ENCODE data around the gene LDLRAD4.
"Not testable (repeated sequence)": the region's sequence is repeated elsewhere in the genome, so short reads cannot be mapped to it uniquely, and the experiment has no call there.

Gene LDLRAD4

GRCh38 chr18:13313006-13313686 is 94.6 kb downstream of the LDLRAD4 start:
- DNase-seq = no peak

GRCh38 chr18:13315000-13315399 is 96.4 kb downstream of the LDLRAD4 start:
- DNase-seq = no peak

GRCh38 chr18:13316063-13316462 is 97.5 kb downstream of the LDLRAD4 start:
- no peak for DNase-seq

GRCh38 chr18:13317801-13318200 is 99.2 kb downstream of the LDLRAD4 start:
- no peak for DNase-seq

GRCh38 chr18:13318731-13319501 is 100.4 kb downstream of the LDLRAD4 start:
- no peak for DNase-seq

GRCh38 chr18:13319629-13320028 is 101.1 kb downstream of the LDLRAD4 start:
- DNase-seq = no peak

- no peak for DNase-seq
Measured at GRCh38 chr18:13320096-13320495, 101.5 kb downstream of the LDLRAD4 start.

- DNase-seq = no peak
Measured at GRCh38 chr18:13320891-13321425, 102.4 kb downstream of the LDLRAD4 start.

GRCh38 chr18:13321923-13322322 is 103.4 kb downstream of the LDLRAD4 start:
- no peak for DNase-seq

- DNase-seq = no peak
Measured at GRCh38 chr18:13323186-13323585, 104.6 kb downstream of the LDLRAD4 start.

- DNase-seq = no peak
Measured at GRCh38 chr18:13324880-13325279, 106.3 kb downstream of the LDLRAD4 start.

- DNase-seq = no peak
Measured at GRCh38 chr18:13328213-13328612, 109.7 kb downstream of the LDLRAD4 start.

- no peak for DNase-seq
Measured at GRCh38 chr18:13330996-13331395, 112.4 kb downstream of the LDLRAD4 start.

GRCh38 chr18:13331846-13332245 is 113.3 kb downstream of the LDLRAD4 start:
- DNase-seq = no peak

GRCh38 chr18:13332874-13333273 is 114.3 kb downstream of the LDLRAD4 start:
- no peak for DNase-seq

- no peak for DNase-seq
Measured at GRCh38 chr18:13335903-13336302, 117.3 kb downstream of the LDLRAD4 start.

- DNase-seq = no peak
Measured at GRCh38 chr18:13336841-13337240, 118.3 kb downstream of the LDLRAD4 start.

GRCh38 chr18:13337369-13337768 is 118.8 kb downstream of the LDLRAD4 start:
- no peak for DNase-seq

- no peak for DNase-seq
Measured at GRCh38 chr18:13338318-13338717, 119.8 kb downstream of the LDLRAD4 start.

- DNase-seq = no peak
Measured at GRCh38 chr18:13339653-13340052, 121.1 kb downstream of the LDLRAD4 start.

GRCh38 chr18:13346449-13346848 is 127.9 kb downstream of the LDLRAD4 start:
- not testable (repeated sequence) for DNase-seq

- DNase-seq = no peak
Measured at GRCh38 chr18:13353084-13353823, 134.7 kb downstream of the LDLRAD4 start.

GRCh38 chr18:13354402-13354801 is 135.8 kb downstream of the LDLRAD4 start:
- DNase-seq = no peak

- no peak for DNase-seq
Measured at GRCh38 chr18:13356032-13356431, 137.5 kb downstream of the LDLRAD4 start.
